PC-3 (cell line): ENCODE data around the gene ARHGAP6.

Experiments used
- CTCF ChIP-seq: fragments of 300-600 bp; sonication (generic); conservative IDR thresholded peaks from 2 replicates; pipeline ENCODE4 v1.5.1; 2017; ENCODE audit warnings: antibody characterized with exemption, low read depth, mild to moderate bottlenecking, low read length
- EZH2 ChIP-seq: fragments of 300-600 bp; sonication (generic); IDR thresholded peaks from one replicate; pipeline ENCODE4 v1.6.1; 2017; ENCODE audit warnings: antibody characterized with exemption, mild to moderate bottlenecking, low read length; ENCODE audit not compliant: unreplicated experiment
- EZH2phosphoT487 ChIP-seq: fragments of 300-600 bp; sonication (generic); IDR thresholded peaks from 2 replicates; pipeline ENCODE4 v1.6.1; 2018; ENCODE audit warnings: mild to moderate bottlenecking, antibody characterized with exemption, low read length, borderline replicate concordance

GRCh38 chrX:11382930-11383329, 282.8 kb downstream of the ARHGAP6 start:
- no peak for TF ChIP-seq EZH2
- TF ChIP-seq CTCF: no peak
- no peak for TF ChIP-seq EZH2phosphoT487
